ENCODE measurements around the gene PLEKHG4B.

DNA sequence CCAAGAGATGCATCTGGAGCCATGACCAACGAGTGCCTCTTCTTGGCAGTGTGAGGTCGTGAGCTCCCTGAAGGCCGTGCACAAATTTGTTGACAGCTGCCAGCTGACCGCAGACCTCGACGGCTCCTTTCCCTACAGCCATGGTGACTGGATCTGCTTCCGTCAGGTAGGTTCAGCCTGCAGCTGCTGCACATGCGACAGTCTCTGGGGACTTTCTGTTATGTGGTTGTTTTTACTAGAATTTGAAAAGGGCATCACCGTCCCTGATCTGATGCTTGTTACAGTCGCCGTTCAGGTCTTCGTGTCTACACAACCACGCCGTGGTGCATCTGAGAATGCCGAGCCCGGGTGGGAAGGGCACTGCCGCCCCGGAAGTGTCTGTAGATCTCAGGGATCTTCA is 62.9 kb downstream of the PLEKHG4B start:
- TF ChIP-seq, protein P1, sequence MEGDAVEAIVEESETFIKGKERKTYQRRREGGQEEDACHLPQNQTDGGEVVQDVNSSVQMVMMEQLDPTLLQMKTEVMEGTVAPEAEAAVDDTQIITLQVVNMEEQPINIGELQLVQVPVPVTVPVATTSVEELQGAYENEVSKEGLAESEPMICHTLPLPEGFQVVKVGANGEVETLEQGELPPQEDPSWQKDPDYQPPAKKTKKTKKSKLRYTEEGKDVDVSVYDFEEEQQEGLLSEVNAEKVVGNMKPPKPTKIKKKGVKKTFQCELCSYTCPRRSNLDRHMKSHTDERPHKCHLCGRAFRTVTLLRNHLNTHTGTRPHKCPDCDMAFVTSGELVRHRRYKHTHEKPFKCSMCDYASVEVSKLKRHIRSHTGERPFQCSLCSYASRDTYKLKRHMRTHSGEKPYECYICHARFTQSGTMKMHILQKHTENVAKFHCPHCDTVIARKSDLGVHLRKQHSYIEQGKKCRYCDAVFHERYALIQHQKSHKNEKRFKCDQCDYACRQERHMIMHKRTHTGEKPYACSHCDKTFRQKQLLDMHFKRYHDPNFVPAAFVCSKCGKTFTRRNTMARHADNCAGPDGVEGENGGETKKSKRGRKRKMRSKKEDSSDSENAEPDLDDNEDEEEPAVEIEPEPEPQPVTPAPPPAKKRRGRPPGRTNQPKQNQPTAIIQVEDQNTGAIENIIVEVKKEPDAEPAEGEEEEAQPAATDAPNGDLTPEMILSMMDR (IDR thresholded peaks at IDR 0.05), result no peak
- TF ChIP-seq, protein P2, sequence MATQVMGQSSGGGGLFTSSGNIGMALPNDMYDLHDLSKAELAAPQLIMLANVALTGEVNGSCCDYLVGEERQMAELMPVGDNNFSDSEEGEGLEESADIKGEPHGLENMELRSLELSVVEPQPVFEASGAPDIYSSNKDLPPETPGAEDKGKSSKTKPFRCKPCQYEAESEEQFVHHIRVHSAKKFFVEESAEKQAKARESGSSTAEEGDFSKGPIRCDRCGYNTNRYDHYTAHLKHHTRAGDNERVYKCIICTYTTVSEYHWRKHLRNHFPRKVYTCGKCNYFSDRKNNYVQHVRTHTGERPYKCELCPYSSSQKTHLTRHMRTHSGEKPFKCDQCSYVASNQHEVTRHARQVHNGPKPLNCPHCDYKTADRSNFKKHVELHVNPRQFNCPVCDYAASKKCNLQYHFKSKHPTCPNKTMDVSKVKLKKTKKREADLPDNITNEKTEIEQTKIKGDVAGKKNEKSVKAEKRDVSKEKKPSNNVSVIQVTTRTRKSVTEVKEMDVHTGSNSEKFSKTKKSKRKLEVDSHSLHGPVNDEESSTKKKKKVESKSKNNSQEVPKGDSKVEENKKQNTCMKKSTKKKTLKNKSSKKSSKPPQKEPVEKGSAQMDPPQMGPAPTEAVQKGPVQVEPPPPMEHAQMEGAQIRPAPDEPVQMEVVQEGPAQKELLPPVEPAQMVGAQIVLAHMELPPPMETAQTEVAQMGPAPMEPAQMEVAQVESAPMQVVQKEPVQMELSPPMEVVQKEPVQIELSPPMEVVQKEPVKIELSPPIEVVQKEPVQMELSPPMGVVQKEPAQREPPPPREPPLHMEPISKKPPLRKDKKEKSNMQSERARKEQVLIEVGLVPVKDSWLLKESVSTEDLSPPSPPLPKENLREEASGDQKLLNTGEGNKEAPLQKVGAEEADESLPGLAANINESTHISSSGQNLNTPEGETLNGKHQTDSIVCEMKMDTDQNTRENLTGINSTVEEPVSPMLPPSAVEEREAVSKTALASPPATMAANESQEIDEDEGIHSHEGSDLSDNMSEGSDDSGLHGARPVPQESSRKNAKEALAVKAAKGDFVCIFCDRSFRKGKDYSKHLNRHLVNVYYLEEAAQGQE (IDR thresholded peaks at IDR 0.05; ENCODE audit: low read depth, low read length), result no peak
- TF ChIP-seq TCF12 (IDR thresholded peaks at IDR 0.05), result no peak
- TF ChIP-seq GATA2 (CRISPR knock-in tag; IDR thresholded peaks at IDR 0.05), result no peak
- TF ChIP-seq, protein P3, sequence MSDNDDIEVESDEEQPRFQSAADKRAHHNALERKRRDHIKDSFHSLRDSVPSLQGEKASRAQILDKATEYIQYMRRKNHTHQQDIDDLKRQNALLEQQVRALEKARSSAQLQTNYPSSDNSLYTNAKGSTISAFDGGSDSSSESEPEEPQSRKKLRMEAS (IDR thresholded peaks at IDR 0.05; ENCODE audit: low read depth), result no peak
- no peak for TF ChIP-seq RCOR1 (IDR thresholded peaks at IDR 0.05; ENCODE audit: low read length)
- TF ChIP-seq SIN3A (IDR thresholded peaks at IDR 0.05; ENCODE audit: borderline replicate concordance, low read depth, low read length), result no peak
- TF ChIP-seq JUND (IDR thresholded peaks at IDR 0.05), result no peak
- no peak for TF ChIP-seq CHD2 (IDR thresholded peaks at IDR 0.05; ENCODE audit: low read length, partially characterized antibody)
- no peak for TF ChIP-seq EP300 (IDR thresholded peaks at IDR 0.05; ENCODE audit: borderline replicate concordance in 1 of 2, low read depth in 1 of 2, low read length in 1 of 2)
- TF ChIP-seq ELF1 (IDR thresholded peaks at IDR 0.05), result no peak
- TF ChIP-seq, protein P4, sequence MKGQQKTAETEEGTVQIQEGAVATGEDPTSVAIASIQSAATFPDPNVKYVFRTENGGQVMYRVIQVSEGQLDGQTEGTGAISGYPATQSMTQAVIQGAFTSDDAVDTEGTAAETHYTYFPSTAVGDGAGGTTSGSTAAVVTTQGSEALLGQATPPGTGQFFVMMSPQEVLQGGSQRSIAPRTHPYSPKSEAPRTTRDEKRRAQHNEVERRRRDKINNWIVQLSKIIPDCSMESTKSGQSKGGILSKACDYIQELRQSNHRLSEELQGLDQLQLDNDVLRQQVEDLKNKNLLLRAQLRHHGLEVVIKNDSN (IDR thresholded peaks at IDR 0.05; ENCODE audit: borderline replicate concordance, low read depth), result no peak

Measured in SK-N-SH (cell line).